Liver (tissue), 9 donors: Measurements from ENCODE around the gene TIPIN. TPM values are rescaled to one million over a fixed set of nuclear protein-coding genes. Genes with fewer than 3 reads are reported as not detected.

ENCODE experiments used
- DNase-seq: peaks from one replicate; pipeline ENCODE4 v3.0.0-alpha.2; 2017; ENCODE audit warnings: low spot score
- H3K27ac ChIP-seq, 2 donors: one replicate each; pipeline ENCODE4 v1.7.0; 2013; ENCODE audit warnings: inconsistent platforms in 2 of 2, low read length in 2 of 2, control low read depth in 1 of 2, low read depth in 1 of 2, mild to moderate bottlenecking in 1 of 2
- H3K27me3 ChIP-seq, 4 donors: one replicate each; pipeline versions ENCODE4 v1.6.1 to v1.7.0; 2013; ENCODE audit warnings: low read length in 3 of 4, inconsistent platforms in 1 of 4, mild to moderate bottlenecking in 1 of 4, moderate library complexity in 1 of 4; ENCODE audit not compliant: control insufficient read depth in 4 of 4, insufficient read depth in 4 of 4
- H3K36me3 ChIP-seq, 4 donors: one replicate each; pipeline versions ENCODE4 v1.6.1 to v1.7.0; 2013; ENCODE audit warnings: low read length in 3 of 4, mild to moderate bottlenecking in 3 of 4, low read depth in 1 of 4, moderate library complexity in 1 of 4; ENCODE audit not compliant: control insufficient read depth in 4 of 4, insufficient read depth in 3 of 4
- H3K4me1 ChIP-seq, 4 donors: one replicate each; pipeline versions ENCODE4 v1.6.1 to v1.7.0; 2013; ENCODE audit warnings: low read length in 3 of 4, mild to moderate bottlenecking in 3 of 4, moderate library complexity in 1 of 4; ENCODE audit not compliant: control insufficient read depth in 4 of 4, insufficient read depth in 4 of 4
- H3K4me3 ChIP-seq, 3 donors: one replicate each; pipeline versions ENCODE4 v1.6.1 to v1.7.0; 2013; ENCODE audit warnings: low read length in 3 of 3, control low read depth in 1 of 3, low read depth in 1 of 3, mild to moderate bottlenecking in 1 of 3
- H3K9ac ChIP-seq, 2 donors: one replicate each; pipeline ENCODE4 v1.7.0; 2013; ENCODE audit warnings: low read length in 2 of 2, mild to moderate bottlenecking in 2 of 2, moderate library complexity in 2 of 2, control low read depth in 1 of 2, low read depth in 1 of 2
- H3K9me3 ChIP-seq, 4 donors: one replicate each; pipeline versions ENCODE4 v1.6.1 to v1.7.0; 2013; ENCODE audit warnings: low read length in 3 of 4; ENCODE audit not compliant: control insufficient read depth in 4 of 4
- EGR1 ChIP-seq, 2 donors: IDR thresholded peaks; 2 replicates each; pipeline ENCODE4 v1.6.1; 2016 to 2018; ENCODE audit warnings: antibody characterized with exemption in 2 of 2, low read depth in 2 of 2
- FOXA1 ChIP-seq: IDR thresholded peaks from 2 replicates; pipeline ENCODE4 v1.6.1; 2016; ENCODE audit warnings: antibody characterized with exemption
- FOXA2 ChIP-seq: IDR thresholded peaks from 2 replicates; pipeline ENCODE4 v1.6.1; 2016; ENCODE audit warnings: antibody characterized with exemption
- GABPA ChIP-seq, 2 donors: IDR thresholded peaks in 1 of 2; conservative IDR thresholded peaks in 1 of 2; 2 replicates each; pipeline ENCODE4 v1.6.1; 2016; ENCODE audit warnings: antibody characterized with exemption in 2 of 2, mild to moderate bottlenecking in 1 of 2, moderate library complexity in 1 of 2
- HNF4A ChIP-seq, 2 donors: conservative IDR thresholded peaks; 2 replicates each; pipeline ENCODE4 v1.6.1; 2016; ENCODE audit warnings: antibody characterized with exemption in 2 of 2, mild to moderate bottlenecking in 2 of 2
- HNF4G ChIP-seq: IDR thresholded peaks from 2 replicates; pipeline ENCODE4 v1.6.1; 2016; ENCODE audit warnings: antibody characterized with exemption
- JUND ChIP-seq, 2 donors: IDR thresholded peaks; 2 replicates each; pipeline ENCODE4 v1.6.1; 2016; ENCODE audit warnings: antibody characterized with exemption in 2 of 2
- NR2F2 ChIP-seq: IDR thresholded peaks from 2 replicates; pipeline ENCODE4 v1.6.1; 2016; ENCODE audit warnings: antibody characterized with exemption
- RAD21 ChIP-seq, 2 donors: IDR thresholded peaks; 2 replicates each; pipeline ENCODE4 v1.6.1; 2016; ENCODE audit warnings: antibody characterized with exemption in 2 of 2, mild to moderate bottlenecking in 2 of 2
- RXRA ChIP-seq, 2 donors: IDR thresholded peaks; 2 replicates each; pipeline ENCODE4 v1.6.1; 2017 to 2018; ENCODE audit warnings: antibody characterized with exemption in 2 of 2, mild to moderate bottlenecking in 1 of 2
- SP1 ChIP-seq: IDR thresholded peaks from 2 replicates; pipeline ENCODE4 v1.6.1; 2018; ENCODE audit warnings: antibody characterized with exemption, mild to moderate bottlenecking
- TAF1 ChIP-seq: conservative IDR thresholded peaks from 2 replicates; pipeline ENCODE4 v1.6.1; 2016; ENCODE audit warnings: antibody characterized with exemption, mild to moderate bottlenecking
- YY1 ChIP-seq: IDR thresholded peaks from 2 replicates; pipeline ENCODE4 v1.6.1; 2016; ENCODE audit warnings: antibody characterized with exemption, mild to moderate bottlenecking
- WGBS: extraction: QIAGEN DNeasy Blood & Tissue Kit; methylation state at CpG from one replicate; pipeline ENCODE4 v1.1.7; 2013; 5-methylcytosine and 5-hydroxymethylcytosine counted together
- polyA plus RNA-seq, 2 donors: library from polyadenylated mRNA; stranded (reverse) in 1 of 2; unstranded in 1 of 2; fragments of 200-250 nt in 1 of 2; fragments of >200 nt in 1 of 2; fragmentation: Nextera tagmentation in 1 of 2; extraction: Ambion mirVana in 1 of 2; gene quantifications; one replicate each; pipeline versions ENCODE4 v1.2.1 to v1.2.3, GENCODE V29; 2013 to 2015
- total RNA-seq, 2 donors: library from RNA; depleted of rRNA; stranded (reverse); fragments of >200 nt; gene quantifications; one replicate each; pipeline ENCODE4 v1.2.3, GENCODE V29; 2014
- TF ChIP-seq, protein P1 (sequence below): IDR thresholded peaks from 2 replicates; pipeline ENCODE4 v1.6.1; 2016; ENCODE audit warnings: antibody characterized with exemption, mild to moderate bottlenecking
- TF ChIP-seq, protein P2 (sequence below): fragments of 150-350 bp; IDR thresholded peaks from 2 replicates; pipeline ENCODE4 v1.5.1; 2017; ENCODE audit warnings: improper control_type of control experiment, low read depth, low read length; ENCODE audit not compliant: missing input control
- TF ChIP-seq, protein P3 (sequence below): IDR thresholded peaks from 2 replicates; pipeline ENCODE4 v1.6.1; 2016; ENCODE audit warnings: antibody characterized with exemption
- donor health status: healthy.
- donor health status: healthy.
- donor health status: healthy.
- donor health status: healthy.
- donor health status: healthy.

TIPIN gene
- total and polyA plus RNA-seq, 4 donors: 2.2 to 5.9 (median 2.6) TPM

DNA sequence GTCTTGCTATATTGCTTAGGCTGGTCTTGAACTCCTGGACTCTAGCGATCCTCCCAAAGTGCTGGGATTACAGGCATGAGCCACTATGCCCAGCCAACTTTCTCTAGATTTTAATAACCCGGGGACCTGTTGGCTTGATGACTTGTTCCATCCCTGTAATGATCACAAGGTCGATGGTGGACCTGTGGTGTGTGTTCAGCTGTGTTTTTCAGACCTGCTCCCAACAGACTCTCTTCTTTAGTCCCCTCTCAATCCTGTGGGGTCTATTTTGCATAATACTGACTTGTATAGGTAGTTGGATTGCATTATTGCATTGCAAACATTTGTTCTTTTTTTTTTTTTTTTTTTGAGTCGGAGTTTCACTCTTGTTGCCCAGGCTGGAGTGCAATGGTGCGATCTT, 32.1 kb upstream of the TIPIN start:
- 78% methylated on average over 5 of the region's 5 CpGs for WGBS
- peaks cover 10 to 28% (median 16%) of the 10 kb centered on the region in 4 donors for H3K4me1 ChIP-seq
- H3K36me3 ChIP-seq: peaks cover 0 to 3% (median under 1%) of the 10 kb centered on the region in 4 donors
- peak overlapping the region in 1 of 3 donors; percentile 98 for H3K4me3 ChIP-seq
- no peaks in the 10 kb centered on the region for H3K27me3 ChIP-seq
- H3K9ac ChIP-seq: peak overlapping the region in 1 of 2 donors; percentile 34
- H3K27ac ChIP-seq: no peak overlapping the region
- H3K9me3 ChIP-seq: no peaks in the 10 kb centered on the region
- TF ChIP-seq RXRA (IDR thresholded peaks at IDR 0.05): no peak
- TF ChIP-seq, protein P1, sequence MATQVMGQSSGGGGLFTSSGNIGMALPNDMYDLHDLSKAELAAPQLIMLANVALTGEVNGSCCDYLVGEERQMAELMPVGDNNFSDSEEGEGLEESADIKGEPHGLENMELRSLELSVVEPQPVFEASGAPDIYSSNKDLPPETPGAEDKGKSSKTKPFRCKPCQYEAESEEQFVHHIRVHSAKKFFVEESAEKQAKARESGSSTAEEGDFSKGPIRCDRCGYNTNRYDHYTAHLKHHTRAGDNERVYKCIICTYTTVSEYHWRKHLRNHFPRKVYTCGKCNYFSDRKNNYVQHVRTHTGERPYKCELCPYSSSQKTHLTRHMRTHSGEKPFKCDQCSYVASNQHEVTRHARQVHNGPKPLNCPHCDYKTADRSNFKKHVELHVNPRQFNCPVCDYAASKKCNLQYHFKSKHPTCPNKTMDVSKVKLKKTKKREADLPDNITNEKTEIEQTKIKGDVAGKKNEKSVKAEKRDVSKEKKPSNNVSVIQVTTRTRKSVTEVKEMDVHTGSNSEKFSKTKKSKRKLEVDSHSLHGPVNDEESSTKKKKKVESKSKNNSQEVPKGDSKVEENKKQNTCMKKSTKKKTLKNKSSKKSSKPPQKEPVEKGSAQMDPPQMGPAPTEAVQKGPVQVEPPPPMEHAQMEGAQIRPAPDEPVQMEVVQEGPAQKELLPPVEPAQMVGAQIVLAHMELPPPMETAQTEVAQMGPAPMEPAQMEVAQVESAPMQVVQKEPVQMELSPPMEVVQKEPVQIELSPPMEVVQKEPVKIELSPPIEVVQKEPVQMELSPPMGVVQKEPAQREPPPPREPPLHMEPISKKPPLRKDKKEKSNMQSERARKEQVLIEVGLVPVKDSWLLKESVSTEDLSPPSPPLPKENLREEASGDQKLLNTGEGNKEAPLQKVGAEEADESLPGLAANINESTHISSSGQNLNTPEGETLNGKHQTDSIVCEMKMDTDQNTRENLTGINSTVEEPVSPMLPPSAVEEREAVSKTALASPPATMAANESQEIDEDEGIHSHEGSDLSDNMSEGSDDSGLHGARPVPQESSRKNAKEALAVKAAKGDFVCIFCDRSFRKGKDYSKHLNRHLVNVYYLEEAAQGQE: no peak
- TF ChIP-seq SP1: no peak
- no peak for TF ChIP-seq HNF4A (conservative IDR thresholded peaks at IDR 0.05)
- TF ChIP-seq TAF1: no peak
- TF ChIP-seq JUND (IDR thresholded peaks at IDR 0.05): no peak
- TF ChIP-seq FOXA2: no peak
- TF ChIP-seq, protein P2, sequence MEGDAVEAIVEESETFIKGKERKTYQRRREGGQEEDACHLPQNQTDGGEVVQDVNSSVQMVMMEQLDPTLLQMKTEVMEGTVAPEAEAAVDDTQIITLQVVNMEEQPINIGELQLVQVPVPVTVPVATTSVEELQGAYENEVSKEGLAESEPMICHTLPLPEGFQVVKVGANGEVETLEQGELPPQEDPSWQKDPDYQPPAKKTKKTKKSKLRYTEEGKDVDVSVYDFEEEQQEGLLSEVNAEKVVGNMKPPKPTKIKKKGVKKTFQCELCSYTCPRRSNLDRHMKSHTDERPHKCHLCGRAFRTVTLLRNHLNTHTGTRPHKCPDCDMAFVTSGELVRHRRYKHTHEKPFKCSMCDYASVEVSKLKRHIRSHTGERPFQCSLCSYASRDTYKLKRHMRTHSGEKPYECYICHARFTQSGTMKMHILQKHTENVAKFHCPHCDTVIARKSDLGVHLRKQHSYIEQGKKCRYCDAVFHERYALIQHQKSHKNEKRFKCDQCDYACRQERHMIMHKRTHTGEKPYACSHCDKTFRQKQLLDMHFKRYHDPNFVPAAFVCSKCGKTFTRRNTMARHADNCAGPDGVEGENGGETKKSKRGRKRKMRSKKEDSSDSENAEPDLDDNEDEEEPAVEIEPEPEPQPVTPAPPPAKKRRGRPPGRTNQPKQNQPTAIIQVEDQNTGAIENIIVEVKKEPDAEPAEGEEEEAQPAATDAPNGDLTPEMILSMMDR: no peak
- no peak for TF ChIP-seq HNF4G
- no peak for TF ChIP-seq RAD21 (IDR thresholded peaks at IDR 0.05)
- TF ChIP-seq NR2F2: no peak
- no peak for TF ChIP-seq GABPA (IDR thresholded peaks at IDR 0.05 in 1 of 2, conservative IDR thresholded peaks at IDR 0.05 in 1 of 2)
- TF ChIP-seq YY1: no peak
- no peak for DNase-seq

DNA sequence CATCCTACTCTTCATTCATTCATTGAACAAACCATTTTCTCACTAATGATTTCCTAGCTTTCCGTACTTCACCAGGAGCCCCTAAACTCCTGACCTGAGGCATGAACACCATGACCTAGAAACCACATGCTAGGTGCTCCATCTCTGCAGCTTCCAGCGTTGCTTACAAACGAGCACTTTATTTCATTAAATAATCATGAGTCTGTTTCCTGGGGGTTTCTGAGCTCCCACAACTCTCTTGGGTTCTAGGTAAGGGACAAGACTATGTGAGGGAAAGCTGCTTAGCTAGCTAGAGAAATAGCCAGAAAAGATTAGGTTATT, 31.5 kb upstream of the TIPIN start:
- Histone ChIP-seq H3K27ac (peak overlapping the region; percentile 69 to 90), H3K9me3 (no peaks in the 10 kb centered on the region), H3K36me3 (peaks cover 0 to 3% (median under 1%) of the 10 kb centered on the region in 4 donors), H3K4me3 (peak overlapping the region; percentile 62 to 98 (median 82)), H3K4me1 (peaks cover 10 to 25% (median 16%) of the 10 kb centered on the region in 4 donors), H3K9ac (peak overlapping the region; percentile 34 to 91), H3K27me3 (no peaks in the 10 kb centered on the region)
- no peak for DNase-seq
- WGBS: 22% methylated on average over 3 of the region's 3 CpGs
- TF ChIP-seq FOXA1 (no peak), NR2F2 (no peak), SP1 (no peak), HNF4G (no peak), JUND (IDR thresholded peaks at IDR 0.05) (no peak), FOXA2 (no peak), HNF4A (conservative IDR thresholded peaks at IDR 0.05) (no peak), GABPA (IDR thresholded peaks at IDR 0.05 in 1 of 2, conservative IDR thresholded peaks at IDR 0.05 in 1 of 2) (no peak), YY1 (no peak), RXRA (IDR thresholded peaks at IDR 0.05) (no peak), RAD21 (IDR thresholded peaks at IDR 0.05) (no peak), EGR1 (IDR thresholded peaks at IDR 0.05; ENCODE audit: low read depth in 2 of 2) (no peak), TAF1 (no peak)
- TF ChIP-seq, protein P2: no peak
- TF ChIP-seq, protein P3, sequence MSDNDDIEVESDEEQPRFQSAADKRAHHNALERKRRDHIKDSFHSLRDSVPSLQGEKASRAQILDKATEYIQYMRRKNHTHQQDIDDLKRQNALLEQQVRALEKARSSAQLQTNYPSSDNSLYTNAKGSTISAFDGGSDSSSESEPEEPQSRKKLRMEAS: no peak
- TF ChIP-seq, protein P1: no peak
